Fibroblast of lung (primary cell): ENCODE data around the gene NKRF. TPM values are rescaled to one million over a fixed set of nuclear protein-coding genes. Genes with fewer than 3 reads are reported as not detected.

Experiments used
- DNase-seq, 2 donors: peaks; one replicate each; pipeline versions ENCODE4 v3.0.0 to v3.0.0-alpha.2; 2010; ENCODE audit warnings: low read depth in 2 of 2
- H2AFZ ChIP-seq: 2 replicates; pipeline ENCODE4 v1.5.1; 2012; ENCODE audit warnings: low read length, control low read depth, inconsistent platforms
- H3K27ac ChIP-seq: 2 replicates; pipeline ENCODE4 v1.5.1; 2011; ENCODE audit warnings: low read length, control low read depth; ENCODE audit not compliant: insufficient read depth
- H3K27me3 ChIP-seq: 2 replicates; pipeline ENCODE4 v1.5.1; 2011; ENCODE audit warnings: mild to moderate bottlenecking, low read length; ENCODE audit not compliant: control insufficient read depth, insufficient read depth
- H3K36me3 ChIP-seq: 2 replicates; pipeline ENCODE4 v1.5.1; 2011; ENCODE audit warnings: low read length; ENCODE audit not compliant: control insufficient read depth, insufficient read depth
- H3K4me1 ChIP-seq: 2 replicates; pipeline ENCODE4 v1.5.1; 2011; ENCODE audit warnings: low read length; ENCODE audit not compliant: control insufficient read depth, insufficient read depth; ENCODE audit errors: extremely low read depth
- H3K4me2 ChIP-seq: 2 replicates; pipeline ENCODE4 v1.5.1; 2011; ENCODE audit warnings: low read length, control low read depth; ENCODE audit not compliant: insufficient read depth; ENCODE audit errors: extremely low read depth
- H3K4me3 ChIP-seq, 4 experiments: fragments of 200-600 bp in 1 of 4; sonication (generic) in 1 of 4; replicated peaks in 1 of 4; 2 replicates each; pipeline ENCODE4 v1.5.1; 2011 to 2016; ENCODE audit warnings: low read length in 4 of 4, low read depth in 3 of 4, mild to moderate bottlenecking in 3 of 4, control low read depth in 2 of 4, inconsistent platforms in 1 of 4, mixed read lengths in 1 of 4; ENCODE audit not compliant: insufficient read depth in 1 of 4; ENCODE audit errors: control extremely low read depth in 1 of 4
- H3K79me2 ChIP-seq: 2 replicates; pipeline ENCODE4 v1.5.1; 2012; ENCODE audit warnings: mild to moderate bottlenecking, low read length, inconsistent platforms; ENCODE audit not compliant: control insufficient read depth, insufficient read depth
- H3K9ac ChIP-seq: 2 replicates; pipeline ENCODE4 v1.5.1; 2011; ENCODE audit warnings: mild to moderate bottlenecking, low read length, control low read depth; ENCODE audit not compliant: insufficient read depth
- H3K9me3 ChIP-seq: 2 replicates; pipeline ENCODE4 v1.5.1; 2012; ENCODE audit warnings: low read depth, low read length; ENCODE audit not compliant: control insufficient read depth, insufficient read depth
- H4K20me1 ChIP-seq: 2 replicates; pipeline ENCODE4 v1.5.1; 2011; ENCODE audit warnings: low read length; ENCODE audit not compliant: control insufficient read depth, insufficient read depth; ENCODE audit errors: extremely low read depth
- CTCF ChIP-seq, 2 donors: IDR thresholded peaks in 1 of 2; conservative IDR thresholded peaks in 1 of 2; 1 replicate in 1 of 2; 2 replicates in 1 of 2; pipeline ENCODE4 v1.5.1; 2011 to 2012; ENCODE audit warnings: low read length in 2 of 2, control low read depth in 1 of 2, inconsistent platforms in 1 of 2, low read depth in 1 of 2, mild to moderate bottlenecking in 1 of 2
- EZH2 ChIP-seq: IDR thresholded peaks from 2 replicates; pipeline ENCODE4 v1.5.1; 2012; ENCODE audit warnings: low read length, control low read depth, mild to moderate bottlenecking; ENCODE audit errors: missing control alignments
- polyA plus RNA-seq, 2 donors: library from polyadenylated mRNA; depleted of rRNA in 1 of 2; stranded (reverse) in 1 of 2; unstranded in 1 of 2; fragments of >200 nt; gene quantifications; 2 replicates each; pipeline ENCODE4 v1.2.1, GENCODE V29; 2011 to 2012; ENCODE audit warnings: missing spikeins in 1 of 2
- total RNA-seq: library from RNA; depleted of rRNA; stranded (reverse); fragments of >200 nt; gene quantifications from 2 replicates; pipeline ENCODE4 v1.2.1, GENCODE V29; 2014

NKRF gene
- total and polyA plus RNA-seq, 2 donors (not counting 1 experiment from before 2014, with no cell fraction given) = 4.1 to 7.1 TPM

GRCh38 chrX:119602701-119603255 lies 3.4 kb downstream of the NKRF start:
- TF ChIP-seq CTCF (conservative IDR thresholded peaks at IDR 0.05 in 1 of 2, IDR thresholded peaks at IDR 0.05 in 1 of 2; ENCODE audit: low read depth in 1 of 2, low read length in 2 of 2) = no peak
- TF ChIP-seq EZH2 = no peak

GRCh38 chrX:119589810-119590209 lies 16.4 kb downstream of the NKRF start:
- Histone ChIP-seq H2AFZ (no peak overlapping the region), H3K4me2 (no peak overlapping the region), H3K4me1 (no peaks in the 10 kb centered on the region), H4K20me1 (no peaks in the 10 kb centered on the region), H3K79me2 (no peaks in the 10 kb centered on the region), H3K27me3 (no peaks in the 10 kb centered on the region), H3K27ac (no peak overlapping the region), H3K4me3 (no peak overlapping the region), H3K9ac (no peak overlapping the region), H3K36me3 (no peaks in the 10 kb centered on the region), H3K9me3 (no peaks in the 10 kb centered on the region)
- TF ChIP-seq CTCF (conservative IDR thresholded peaks at IDR 0.05 in 1 of 2, IDR thresholded peaks at IDR 0.05 in 1 of 2; ENCODE audit: low read depth in 1 of 2, low read length in 2 of 2) (no peak), EZH2 (no peak)
- DNase-seq = no peak

More at GRCh38 chrX:119602701-119603255, 3.4 kb downstream of the NKRF start:
- Histone ChIP-seq H4K20me1 (no peaks in the 10 kb centered on the region), H3K4me3 (no peak overlapping the region), H3K4me1 (no peaks in the 10 kb centered on the region), H3K27me3 (no peaks in the 10 kb centered on the region), H3K9ac (no peak overlapping the region), H2AFZ (no peak overlapping the region), H3K36me3 (no peaks in the 10 kb centered on the region), H3K4me2 (no peak overlapping the region), H3K27ac (no peak overlapping the region), H3K9me3 (no peaks in the 10 kb centered on the region), H3K79me2 (peaks cover 32% of the 10 kb centered on the region)
- DNase-seq = no peak

GRCh38 chrX:119583431-119584059 lies 22.7 kb downstream of the NKRF start:
- Histone ChIP-seq H3K4me2 (no peak overlapping the region), H3K79me2 (no peaks in the 10 kb centered on the region), H3K36me3 (no peaks in the 10 kb centered on the region), H3K27ac (no peak overlapping the region), H3K4me1 (no peaks in the 10 kb centered on the region), H3K27me3 (no peaks in the 10 kb centered on the region), H2AFZ (no peak overlapping the region), H3K9ac (no peak overlapping the region), H3K4me3 (no peak overlapping the region), H3K9me3 (no peaks in the 10 kb centered on the region), H4K20me1 (no peaks in the 10 kb centered on the region)
- no peak for DNase-seq
- TF ChIP-seq EZH2 (no peak), CTCF (conservative IDR thresholded peaks at IDR 0.05 in 1 of 2, IDR thresholded peaks at IDR 0.05 in 1 of 2; ENCODE audit: low read depth in 1 of 2, low read length in 2 of 2) (no peak)
